Endothelial cell of hepatic sinusoid (primary cell): ENCODE measurements around the gene INSIG1.

ENCODE experiments used
- in situ Hi-C: cut with HindIII; loops from 2 replicates; pipeline ENCODE4 v1.10.0; 2017; ENCODE audit warnings: low sequenced_read_pairs

The INSIG1 gene

DNA sequence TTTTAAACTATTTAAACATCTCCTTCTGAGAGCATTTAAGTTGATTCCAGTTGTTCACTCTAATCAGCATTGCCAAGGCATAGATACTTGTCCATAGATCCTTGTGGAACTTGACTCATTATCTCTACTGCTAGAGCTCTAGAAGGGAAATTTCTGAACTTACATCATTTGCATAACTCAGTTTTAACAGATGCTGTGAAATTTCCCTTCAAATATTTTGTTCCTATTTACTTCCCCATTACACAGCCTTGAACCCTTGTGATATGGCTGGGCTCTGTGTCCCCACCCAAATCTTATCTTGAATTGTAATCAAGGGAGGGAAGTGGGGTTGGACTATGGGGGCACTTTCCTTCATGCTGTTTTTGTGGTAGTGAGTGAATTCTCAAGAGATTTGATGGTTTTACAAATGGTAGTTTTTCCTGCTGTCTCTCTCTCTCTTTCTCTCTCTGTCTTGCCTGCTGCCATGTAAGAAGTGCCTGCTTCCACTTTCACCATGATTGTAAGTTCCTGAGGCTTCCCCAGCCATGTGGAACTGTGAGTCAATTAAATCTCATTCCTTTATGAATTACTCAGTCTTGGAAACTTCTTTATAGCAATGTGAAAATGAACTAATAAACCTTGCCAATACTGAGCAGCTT is 25.4 kb downstream of the INSIG1 start:
- in situ Hi-C loops, result no loop called here

DNA sequence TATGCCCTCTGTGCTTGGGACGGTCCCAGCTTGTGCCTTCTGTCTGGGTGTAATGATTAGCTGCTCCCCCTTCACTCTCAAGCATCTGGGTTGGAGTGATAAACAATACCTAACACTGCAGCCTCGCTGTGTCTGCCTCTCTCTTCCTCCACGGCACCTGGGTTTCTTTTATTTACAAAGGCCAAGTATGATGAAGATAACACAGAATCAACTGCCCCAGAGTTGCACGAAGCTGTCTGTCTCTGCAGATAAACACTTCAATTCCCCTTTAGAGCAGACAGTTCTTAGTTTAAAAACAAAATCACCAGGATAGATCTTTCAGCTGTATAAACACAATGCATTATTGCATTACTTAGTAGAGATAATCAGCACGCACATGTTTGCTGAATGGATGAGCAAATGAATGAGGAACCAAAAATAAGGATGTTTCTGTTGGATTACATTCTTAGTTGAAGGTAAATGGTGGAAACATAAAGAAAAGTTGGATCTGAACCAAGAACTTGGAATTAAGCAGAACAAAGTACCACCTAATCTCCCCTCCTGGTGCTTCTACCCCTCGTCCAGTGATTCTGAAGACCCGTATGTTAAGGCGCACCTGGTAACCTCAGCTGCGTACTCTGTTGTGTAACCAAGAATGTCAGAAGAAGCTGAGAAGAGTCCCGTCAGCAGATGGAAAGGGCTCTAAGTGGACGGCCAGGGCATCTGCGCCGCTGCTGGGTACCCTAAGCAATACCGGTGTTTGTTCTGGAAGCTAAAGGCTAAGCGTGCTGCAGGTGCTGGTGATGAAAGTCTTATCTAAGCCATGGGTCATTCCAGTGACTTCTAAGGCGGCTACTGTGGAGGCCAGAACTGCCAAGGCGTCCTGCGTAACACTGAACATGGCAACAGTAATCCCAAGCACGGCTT is 26.6 kb downstream of the INSIG1 start:
- in situ Hi-C loops, result no loop called here

DNA sequence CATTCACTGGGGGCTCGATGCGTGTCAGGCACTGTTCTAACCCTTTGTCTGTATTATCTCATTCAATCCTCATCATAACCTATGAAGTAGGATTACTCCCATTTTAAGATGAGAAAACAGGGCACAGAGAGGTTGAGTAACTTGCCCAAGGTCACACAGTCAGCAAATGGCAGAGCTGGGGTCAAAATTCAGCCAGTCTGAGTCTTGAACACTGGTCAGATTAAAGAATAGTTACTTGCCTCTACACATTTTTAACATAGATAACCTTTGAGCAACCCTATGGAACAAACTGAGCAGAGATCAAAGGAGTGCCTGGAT is 27.2 kb downstream of the INSIG1 start:
- in situ Hi-C loops, result no loop called here

DNA sequence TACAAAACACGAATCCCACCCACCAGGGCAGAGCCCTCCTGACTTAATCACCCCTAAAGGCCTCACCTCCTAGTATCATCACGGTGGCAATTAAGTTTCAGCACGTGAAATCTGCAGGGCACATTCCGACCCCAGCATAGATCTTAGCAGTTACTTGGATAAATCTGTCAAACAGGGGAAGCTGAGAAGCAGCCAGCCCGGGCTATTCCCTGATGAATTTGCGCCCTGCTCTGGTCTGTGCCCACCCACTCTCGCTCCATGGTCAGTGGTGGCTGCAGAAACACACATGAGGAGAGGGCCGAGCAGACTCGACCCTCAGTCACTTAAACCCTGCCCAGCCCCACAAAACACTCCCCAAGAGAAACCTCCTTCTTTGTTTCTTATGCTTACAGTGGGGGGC is 28.7 kb downstream of the INSIG1 start:
- in situ Hi-C loops, result no loop called here

DNA sequence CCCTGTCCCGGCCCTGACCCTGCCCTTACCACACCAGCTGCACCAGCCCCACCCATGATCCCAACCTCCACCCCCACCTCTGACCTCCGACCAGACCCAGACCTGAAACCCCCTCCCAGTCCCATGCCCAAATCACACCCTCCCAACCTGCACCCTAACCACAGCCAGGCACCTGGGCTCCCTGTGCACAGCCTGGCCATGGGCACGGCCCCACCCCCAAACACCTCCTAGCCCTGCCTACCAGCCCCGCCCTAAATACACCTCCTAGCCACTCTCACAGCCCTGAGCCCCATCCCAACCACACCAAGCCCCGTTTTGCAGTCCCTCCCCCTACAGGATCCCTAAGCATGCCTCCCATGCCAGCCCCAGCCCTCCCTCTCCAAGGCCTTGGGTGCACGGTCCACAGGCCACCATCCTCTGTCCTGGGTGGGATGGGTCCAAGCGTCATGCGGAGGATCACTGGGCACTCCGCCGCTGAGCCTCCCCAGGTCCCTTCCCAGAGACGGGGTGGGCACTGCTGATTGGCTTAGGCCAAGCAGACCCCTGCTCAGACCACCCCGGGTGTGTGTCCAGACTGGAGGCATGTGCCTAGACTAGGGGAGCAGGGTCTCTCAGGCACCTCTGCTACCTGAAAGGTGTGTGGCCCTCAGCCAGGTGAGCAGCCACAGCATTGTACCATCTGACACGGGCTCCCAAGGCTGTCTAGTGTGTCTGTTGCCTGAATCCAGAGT is 30.1 kb downstream of the INSIG1 start:
- in situ Hi-C loops, result no loop called here

DNA sequence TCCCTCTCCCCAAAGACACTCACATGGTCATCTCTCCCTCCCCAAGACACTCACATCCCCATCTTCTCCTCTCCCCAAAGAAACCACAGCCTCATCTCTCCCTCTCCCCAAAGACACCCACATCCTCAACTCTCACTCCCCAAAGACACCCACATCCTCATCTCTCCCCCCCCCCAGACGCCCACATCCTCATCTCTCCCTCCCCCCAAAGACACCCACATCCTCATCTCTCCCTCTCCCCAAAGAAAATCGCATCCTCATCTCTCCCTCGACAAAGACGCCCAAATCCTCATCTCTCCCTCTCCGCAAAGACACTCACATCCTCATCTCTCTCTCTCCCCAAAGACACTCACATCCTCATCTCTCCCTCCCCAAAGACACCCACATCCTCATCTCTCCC is 31.5 kb downstream of the INSIG1 start:
- in situ Hi-C loops, result no loop called here

DNA sequence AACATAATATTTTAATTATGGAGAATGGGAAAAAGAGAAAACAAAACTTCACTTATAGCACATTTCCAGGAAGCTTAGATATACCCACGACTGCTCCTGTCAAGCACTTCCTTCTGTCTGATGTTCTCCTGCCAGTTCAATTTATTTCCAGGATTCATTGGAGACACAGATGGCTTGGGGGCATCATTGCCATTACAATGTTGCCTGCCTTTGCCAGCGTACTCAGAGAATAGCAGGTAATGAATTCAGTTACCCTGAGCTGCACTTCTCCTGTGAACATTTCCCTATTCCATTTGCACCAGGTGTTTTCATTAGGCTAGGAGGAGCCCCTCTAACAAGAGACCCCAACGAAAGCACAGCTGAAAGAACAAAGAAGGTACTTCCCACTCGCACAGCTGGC is 33.7 kb downstream of the INSIG1 start:
- in situ Hi-C loops, result no loop called here

DNA sequence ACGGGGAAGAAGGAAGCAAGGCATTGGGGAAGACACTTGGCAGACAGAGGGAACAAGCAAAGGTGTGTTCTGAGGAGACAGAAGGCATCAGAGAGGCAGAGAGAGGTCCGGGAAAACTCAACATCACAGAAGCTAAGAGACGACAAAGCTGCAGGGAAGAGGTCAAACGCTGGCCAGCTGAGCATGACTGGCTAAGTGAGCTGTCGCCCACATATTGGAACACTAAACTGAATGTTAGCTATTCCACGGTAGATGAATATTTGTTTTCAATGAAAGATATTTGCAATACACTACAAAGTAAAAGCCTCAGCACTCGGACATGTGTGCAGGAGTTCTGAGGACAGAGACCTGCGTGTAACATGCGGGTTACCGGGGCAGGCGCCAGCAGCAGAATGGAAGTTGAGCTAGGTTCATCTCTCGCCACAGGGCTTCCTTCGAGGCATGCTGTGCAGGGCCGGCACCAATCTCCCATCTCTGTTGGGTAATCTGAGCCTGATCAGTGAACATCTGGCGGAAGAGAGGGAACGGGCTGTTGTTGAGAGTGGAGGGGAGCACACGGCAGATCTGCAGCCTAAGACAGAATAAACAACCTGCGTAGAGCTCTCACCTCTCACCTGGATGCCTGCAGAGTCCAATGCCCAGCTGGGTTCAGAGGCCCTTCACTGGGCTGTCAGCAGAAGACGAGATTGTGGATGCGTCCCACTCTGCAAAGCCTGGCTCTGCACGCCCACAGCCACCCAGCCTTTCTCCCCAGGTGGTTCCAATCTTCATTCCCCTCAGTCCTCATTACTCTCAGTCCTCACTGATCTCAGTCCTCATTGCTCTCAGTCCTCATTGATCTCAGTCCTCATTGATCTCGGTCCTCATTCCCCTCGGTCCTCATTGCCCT is 35.9 kb downstream of the INSIG1 start:
- in situ Hi-C loops, result no loop called here

DNA sequence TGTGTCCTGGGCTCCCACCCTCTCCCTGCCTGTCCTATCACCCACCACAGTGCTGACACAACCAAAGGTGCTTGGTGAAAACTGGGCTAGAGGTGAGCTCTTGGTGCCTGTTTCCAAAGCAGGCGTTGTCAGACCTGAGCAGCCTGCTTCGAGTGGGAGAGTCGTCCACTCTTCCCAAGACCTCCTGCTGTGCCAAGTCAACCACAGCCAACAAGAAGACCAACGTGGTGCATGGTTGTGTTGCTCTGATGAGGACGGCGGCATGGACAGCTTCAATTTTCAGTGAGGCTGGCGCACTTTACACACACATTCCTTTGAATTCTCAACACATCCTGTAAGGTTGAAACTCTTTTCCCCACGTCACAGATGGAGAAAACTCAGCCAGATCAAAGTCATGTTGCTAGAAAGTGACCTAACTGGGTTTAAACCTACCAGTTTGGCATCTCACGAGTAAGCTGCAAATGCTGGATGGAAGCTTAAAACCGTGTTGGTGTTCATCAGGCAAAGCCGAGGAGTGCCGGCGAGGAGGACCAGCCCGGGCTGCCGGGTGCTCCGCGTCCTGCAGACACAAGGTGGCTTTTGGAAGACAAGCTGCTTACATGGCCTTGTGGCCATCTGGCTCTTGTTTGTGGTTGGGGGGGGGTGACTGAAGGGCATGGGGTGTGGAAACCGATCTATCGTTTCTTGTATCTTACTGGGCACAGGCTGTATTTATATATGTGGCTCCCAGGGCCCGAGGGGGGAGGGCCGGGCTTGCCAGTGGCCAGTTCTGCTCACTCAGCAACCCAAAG is 39.3 kb downstream of the INSIG1 start:
- in situ Hi-C loops, result no loop called here

DNA sequence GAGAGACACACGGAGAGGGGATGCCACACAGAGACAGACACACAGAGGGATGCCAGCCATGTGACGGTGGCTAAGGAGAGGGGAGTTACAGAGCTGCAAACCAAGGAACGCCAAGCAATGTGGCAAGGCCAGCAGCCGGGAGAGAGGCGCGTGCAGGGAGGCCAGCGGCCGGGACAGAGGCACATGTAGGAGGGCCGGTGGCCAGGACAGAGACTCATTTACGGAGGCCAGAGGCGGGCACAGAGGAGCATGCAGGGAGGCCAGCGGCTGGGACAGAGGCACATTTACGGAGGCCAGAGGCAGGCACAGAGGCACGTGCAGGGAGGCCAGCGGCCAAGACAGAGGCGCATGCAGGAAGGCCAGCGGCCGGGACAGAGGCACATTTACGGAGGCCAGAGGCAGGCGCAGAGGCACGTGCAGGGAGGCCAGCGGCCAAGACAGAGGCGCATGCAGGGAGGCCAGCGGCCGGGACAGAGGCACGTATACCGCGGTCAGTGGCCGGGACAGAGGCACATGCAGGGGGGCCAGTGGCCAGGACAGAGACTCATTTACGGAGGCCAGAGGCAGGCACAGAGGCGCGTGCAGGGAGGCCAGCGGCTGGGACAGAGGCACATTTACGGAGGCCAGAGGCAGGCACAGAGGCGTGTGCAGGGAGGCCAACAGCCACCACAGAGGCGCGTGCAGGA is 40.4 kb downstream of the INSIG1 start:
- in situ Hi-C loops, result no loop called here

DNA sequence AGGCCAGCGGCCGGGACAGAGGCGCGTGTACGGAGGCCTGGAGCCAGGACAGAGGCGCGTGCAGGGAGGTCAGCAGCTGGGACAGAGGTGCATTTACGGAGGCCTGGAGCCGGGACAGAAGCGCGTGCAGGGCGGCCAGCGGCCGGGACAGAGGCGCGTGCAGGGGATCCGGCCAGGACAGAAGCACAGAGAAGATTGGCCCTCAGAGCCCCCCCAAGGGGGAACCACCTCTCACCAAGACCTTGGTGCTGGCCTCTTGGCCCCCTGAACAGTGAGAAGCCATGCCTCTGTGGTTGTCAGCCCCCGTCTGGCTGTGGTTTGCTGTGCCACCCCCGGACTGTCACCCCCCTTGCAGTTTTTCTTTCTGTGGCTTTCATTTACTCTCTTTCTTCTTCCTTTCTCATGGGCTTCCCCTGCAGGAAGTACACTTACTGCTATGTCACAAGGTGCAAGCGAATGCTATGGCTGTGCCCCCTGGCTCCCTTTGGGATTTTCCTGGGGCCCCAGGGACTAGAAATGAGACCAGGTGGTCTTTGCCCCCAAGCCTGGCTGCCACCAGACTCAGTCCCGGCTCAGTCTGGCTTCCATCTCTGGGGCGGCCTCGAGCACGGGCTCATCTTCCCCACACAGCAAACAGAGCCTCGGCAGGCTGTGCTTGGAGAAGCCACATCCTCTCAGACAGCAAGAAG is 41.1 kb downstream of the INSIG1 start:
- in situ Hi-C loops, result no loop called here

DNA sequence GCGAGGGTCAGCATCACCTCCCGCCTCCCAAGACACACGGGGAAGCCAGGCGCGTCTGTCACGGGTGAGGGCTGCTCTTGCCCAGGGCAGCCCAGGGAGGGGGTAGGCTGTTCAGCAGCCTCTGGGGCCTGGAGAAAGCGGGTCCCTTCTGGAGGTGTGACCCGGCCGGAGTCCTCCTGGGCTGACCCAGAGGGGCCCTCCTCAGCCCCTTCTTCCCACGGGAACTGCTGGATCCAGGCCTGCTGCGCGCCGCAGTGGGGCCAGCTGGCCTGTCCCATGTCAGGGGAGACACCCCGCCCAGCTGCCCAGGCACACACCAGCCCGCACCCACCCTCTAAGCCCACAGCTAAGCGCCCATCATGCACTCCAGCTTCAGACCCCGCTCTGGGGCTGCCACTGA is 41.8 kb downstream of the INSIG1 start:
- in situ Hi-C loops, result no loop called here

DNA sequence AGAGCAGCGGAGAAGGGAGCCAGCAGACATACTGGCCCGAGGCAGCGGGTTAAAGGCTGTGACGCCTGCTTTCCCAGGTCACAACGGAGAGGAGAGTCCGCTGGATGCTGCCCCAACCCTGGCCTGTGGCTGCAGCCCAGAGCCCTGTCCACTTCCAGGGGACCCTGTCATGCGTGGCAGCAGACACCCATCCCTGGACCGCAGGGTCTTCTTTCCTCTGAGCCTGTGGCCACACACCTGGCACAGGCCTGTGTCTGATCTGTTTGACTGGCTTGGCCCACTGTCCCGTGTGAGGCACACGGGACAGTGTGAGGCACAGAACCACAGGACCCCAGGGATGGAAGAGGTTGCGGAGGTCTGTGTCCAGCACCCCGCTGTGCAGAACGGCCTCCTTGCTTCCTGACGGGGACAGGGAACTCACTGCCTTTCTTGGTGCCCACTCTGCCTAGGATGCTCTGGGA is 42.4 kb downstream of the INSIG1 start:
- in situ Hi-C loops, result no loop called here

DNA sequence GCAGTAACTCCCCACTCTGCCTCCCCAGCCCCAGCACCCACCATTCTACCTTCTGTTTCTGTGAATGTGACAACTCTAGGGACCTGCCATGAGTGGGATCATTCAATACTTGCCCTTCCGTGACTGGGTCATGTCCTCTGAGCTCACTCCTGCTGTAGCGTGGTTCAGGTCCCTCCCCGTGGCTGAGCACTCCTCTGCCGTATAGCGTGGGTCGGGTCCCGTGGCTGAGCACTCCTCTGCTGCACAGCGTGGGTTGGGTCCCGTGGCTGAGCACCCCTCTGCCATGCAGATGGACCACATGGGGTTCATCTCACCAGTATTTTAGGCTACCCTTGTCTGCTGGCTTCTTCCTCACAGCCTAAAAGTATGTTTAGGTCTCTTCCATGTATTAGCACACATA is 43.0 kb downstream of the INSIG1 start:
- in situ Hi-C loops, result no loop called here

DNA sequence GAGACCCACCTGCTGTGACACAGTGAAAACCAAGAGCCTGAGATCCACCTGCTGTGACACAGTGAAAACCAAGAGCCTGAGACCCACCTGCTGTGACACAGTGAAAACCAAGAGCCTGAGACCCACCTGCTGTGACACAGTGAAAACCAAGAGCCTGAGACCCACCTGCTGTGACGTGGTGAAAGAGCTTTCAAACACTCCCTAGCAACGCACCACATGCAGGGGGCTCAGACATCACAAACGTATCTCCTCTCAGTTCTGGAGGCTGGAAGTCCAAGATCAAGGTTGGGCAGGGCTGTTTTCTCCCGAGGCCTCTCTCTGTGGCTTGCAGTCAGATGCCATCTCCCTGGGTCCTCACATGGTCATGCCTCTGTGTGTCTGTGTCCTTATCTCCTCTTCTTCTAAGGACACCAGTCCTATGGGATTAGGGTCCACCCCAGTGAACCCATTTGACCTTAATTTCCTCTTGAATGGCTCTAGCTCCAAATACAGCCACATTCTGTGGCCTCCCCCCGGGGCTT is 43.8 kb downstream of the INSIG1 start:
- in situ Hi-C loops, result no loop called here

DNA sequence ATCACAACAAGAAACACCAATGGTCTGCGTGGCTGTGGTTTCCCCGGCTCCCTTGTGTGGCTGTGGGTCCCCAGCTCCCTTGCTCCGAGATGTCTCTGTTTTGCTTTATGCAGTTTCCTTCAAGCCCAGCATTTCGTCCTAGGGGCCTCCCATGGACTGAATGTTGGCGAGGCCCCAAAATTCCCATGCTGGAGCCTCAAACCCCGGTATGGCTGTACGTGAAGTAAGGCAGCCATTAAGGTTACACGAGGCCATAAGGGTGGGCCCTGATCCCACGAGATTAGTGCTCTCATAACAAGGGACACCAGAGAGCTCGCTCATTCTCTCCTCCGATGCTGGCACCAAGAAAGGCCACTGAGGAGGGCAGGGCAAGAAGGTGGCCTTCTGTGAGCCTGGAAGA is 44.6 kb downstream of the INSIG1 start:
- in situ Hi-C loops, result no loop called here

DNA sequence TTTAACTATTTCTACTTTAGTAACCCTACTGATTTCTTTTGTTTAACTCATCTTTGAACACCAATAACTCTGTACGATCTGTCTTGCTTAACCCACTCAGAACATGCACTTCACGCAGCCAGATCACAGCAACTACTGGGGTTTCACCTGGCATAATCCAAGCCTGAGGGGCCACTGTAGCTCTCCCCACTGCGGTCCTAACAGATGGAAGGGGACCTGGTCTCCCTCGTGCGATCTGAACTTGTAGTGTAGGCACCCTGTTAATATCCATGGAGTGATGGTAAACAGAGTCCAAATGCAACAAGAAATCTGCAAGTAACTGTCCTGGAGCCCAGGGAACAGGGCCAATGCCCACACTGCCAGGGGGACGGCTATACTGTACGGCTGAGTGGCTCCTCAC is 45.5 kb downstream of the INSIG1 start:
- in situ Hi-C loops, result no loop called here

DNA sequence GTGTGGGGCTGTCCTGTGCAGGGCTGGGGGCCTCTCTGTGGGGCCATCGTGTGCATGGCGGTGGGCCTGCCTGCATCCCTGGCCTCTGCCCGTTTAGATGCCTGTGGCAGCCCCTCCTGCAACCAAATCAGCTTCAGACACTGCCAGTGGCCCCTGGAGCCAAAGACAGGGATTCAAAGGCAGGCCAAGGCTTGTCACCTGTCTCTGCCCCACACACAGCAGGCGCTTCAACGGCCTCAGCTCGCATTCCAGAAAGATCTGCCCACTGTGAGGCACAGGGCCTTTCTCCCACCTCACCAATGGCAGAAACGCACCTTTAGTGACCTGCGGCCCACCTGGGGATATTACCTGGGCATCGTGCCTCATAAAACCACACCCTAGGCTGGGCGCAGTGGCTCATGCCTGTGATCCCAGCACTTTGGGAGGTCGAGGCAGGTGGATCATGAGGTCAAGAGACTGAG is 46.0 kb downstream of the INSIG1 start:
- in situ Hi-C loops, result no loop called here

DNA sequence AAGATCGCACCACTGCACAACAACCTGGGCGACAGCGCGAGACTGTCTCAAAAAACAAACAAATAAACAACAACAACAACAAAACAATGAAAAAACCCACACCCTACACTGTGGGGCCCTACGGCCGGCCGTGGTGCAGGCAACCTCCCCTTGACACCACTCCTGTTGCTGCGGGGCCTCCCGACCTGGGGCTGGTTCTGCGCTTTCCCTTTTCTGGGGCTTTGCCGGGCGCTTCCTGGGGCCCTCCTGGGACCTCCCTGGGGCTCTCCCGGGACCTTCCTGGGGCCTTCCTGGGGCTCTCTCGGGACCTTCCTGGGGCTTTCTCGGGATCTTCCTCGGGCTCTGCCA is 46.6 kb downstream of the INSIG1 start:
- in situ Hi-C loops, result no loop called here
